ENCODE results near the gene ZNF611. TPM values are rescaled to one million over a fixed set of nuclear protein-coding genes. Genes with fewer than 3 reads are reported as not detected.

ZNF611 gene
- 6.5 and 9.7 TPM in 2 replicates for total RNA-seq

DNA sequence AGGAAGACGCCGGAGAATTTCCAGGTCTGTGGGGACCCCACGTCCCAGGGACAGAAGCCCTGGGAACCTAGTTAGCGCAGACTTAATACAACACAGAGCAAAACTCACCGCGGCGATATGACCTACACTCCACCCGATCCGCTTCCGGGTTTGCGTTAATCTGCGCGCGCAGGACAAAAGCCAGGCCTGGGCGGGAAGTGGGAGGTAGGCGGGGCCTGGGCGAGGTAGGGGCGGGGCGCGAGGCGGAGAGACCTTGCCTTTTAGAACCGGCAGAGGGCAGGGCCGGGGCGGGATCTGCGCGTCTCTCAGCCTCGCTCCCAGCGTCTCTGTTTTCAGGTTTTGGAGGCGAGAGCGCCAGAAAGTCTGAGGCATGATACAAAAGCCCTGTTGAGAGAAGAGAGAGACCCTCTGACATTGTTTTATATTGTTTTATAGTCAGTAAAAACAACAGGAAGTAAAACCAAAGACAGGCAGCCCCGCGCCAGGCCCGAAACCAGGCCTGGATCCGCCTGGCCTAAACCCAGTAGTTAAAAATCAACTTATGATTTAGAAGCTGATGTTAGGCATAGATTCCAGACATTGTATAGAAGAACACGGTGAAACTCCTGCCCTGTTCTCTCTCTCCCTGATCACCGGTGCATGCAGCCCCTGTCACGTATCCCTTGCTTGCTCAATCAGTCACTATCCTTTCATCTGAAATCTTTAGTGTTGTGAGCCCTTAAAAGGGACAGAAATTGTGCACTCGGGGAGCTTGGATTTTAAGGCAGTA is at the start of gene ZNF611:
Gene ZNF611 (minus strand): TSS at position 152 of the 769 bp plus-strand sequence. CDS start 19,150 bp downstream, outside the sequence.

Other genes with a start within 250 kb of the ZNF611 start
- gene ZNF808, start 207.4 kb downstream of the ZNF611 start, total RNA-seq = 14.0 and 18.4 TPM in 2 replicates
- gene ZNF701, start 164.8 kb downstream of the ZNF611 start, total RNA-seq = 11.7 and 13.5 TPM in 2 replicates
- 49.4 and 50.3 TPM in 2 replicates for gene ZNF83, start 96.7 kb downstream of the ZNF611 start, total RNA-seq
- 1.8 and 3.2 TPM in 2 replicates for gene ZNF600, start 51.7 kb upstream of the ZNF611 start, total RNA-seq
- 7.3 and 9.4 TPM in 2 replicates for gene ZNF28, start 86.6 kb upstream of the ZNF611 start, total RNA-seq
- 14.0 and 19.4 TPM in 2 replicates for gene ZNF468, start 122.6 kb upstream of the ZNF611 start, total RNA-seq
- gene ZNF320, start 162.6 kb upstream of the ZNF611 start, total RNA-seq = 8.0 and 8.4 TPM in 2 replicates
- 2.5 and 3.5 TPM in 2 replicates for gene ZNF888, start 188.4 kb upstream of the ZNF611 start, total RNA-seq
- 8.6 and 9.1 TPM in 2 replicates for gene ZNF816, start 227.8 kb upstream of the ZNF611 start, total RNA-seq

All from bronchial smooth muscle cell (primary cell).